ENCODE results near the gene GLCCI1.

DNA sequence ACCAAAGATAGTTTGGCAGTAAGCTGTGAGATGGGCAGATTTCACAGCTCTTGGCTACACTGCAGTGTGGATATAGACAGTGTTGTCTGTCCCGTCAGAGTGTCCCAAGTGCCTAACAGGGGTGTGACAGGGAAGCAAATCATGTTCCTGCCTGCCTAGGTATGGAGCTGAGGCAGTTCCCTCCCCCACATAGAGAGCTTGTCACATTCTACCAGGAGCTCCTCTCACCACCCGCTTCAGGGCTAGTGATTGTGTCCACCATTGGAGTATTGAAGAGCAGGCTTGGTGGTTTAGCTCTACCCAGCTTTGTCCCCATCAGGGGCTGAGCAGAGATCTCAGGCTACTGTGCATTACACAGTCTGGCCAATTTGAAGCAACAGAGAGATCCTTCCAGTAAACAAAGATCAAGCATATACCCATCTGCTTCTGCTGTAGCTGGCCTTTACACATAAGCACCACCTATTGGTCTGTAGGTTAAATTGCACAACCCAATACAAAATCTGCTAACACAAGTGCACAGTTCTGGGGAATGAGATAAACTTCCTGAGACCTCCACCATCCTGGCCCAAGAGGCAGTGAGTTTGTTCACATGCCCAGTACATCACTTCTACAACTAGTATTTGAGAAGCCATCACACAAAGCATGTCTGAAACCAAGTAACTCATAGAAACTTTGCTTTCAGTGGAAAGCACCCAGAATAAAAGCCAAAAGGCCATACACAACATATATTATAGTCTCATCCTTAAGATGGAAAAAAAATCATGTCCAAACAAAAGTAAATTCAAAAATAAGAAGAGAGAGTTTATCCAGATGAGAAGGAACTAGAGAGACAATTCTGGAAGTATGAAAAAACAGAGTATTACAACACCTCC is 67.3 kb downstream of the GLCCI1 start:
- TF ChIP-seq, protein P1, sequence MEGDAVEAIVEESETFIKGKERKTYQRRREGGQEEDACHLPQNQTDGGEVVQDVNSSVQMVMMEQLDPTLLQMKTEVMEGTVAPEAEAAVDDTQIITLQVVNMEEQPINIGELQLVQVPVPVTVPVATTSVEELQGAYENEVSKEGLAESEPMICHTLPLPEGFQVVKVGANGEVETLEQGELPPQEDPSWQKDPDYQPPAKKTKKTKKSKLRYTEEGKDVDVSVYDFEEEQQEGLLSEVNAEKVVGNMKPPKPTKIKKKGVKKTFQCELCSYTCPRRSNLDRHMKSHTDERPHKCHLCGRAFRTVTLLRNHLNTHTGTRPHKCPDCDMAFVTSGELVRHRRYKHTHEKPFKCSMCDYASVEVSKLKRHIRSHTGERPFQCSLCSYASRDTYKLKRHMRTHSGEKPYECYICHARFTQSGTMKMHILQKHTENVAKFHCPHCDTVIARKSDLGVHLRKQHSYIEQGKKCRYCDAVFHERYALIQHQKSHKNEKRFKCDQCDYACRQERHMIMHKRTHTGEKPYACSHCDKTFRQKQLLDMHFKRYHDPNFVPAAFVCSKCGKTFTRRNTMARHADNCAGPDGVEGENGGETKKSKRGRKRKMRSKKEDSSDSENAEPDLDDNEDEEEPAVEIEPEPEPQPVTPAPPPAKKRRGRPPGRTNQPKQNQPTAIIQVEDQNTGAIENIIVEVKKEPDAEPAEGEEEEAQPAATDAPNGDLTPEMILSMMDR (IDR thresholded peaks at IDR 0.05; ENCODE audit: low read length): peak; percentile 78
- TF ChIP-seq EZH2 (IDR thresholded peaks at IDR 0.05; ENCODE audit: borderline replicate concordance, low read length): no peak

Data from OCI-LY1 (cell line).